GM12872 (cell line): Measurements from ENCODE around the gene ACAA2.

Experiments used
- TF ChIP-seq, protein P1 (sequence below): IDR thresholded peaks from 3 replicates; pipeline ENCODE4 v1.5.1; 2011; ENCODE audit warnings: low read depth, mild to moderate bottlenecking, low read length, moderate library complexity; ENCODE audit not compliant: insufficient read depth

Gene ACAA2

DNA sequence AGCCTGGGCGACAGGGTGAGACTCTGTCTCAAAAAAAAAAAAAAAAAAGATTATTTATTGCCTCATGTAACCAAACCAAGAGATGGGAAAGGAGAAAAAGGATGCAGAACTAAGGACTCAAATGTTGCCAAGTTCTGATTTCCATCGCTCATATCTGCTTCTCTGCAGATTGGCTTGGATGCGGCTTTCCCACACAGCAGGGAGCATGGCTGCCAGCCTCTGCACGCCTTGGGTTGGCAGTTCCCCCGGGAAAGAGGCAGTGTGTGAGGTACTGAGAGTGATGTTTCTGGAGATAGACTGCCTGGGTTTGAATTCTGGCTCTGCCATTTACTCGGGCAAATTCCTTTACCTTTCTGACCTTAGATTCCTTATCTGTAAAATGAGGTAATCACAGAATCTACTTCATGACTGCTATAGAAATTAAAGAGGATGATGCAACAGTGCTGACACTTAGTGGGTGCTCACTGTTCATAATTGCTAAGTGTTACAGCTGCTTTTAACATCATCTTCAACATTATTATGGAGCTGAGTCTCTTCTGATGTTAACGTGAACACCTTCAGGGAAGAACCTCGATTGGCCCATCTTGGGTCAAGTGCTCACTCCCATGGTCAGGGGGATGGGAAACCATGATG, 68.8 kb downstream of the ACAA2 start:
- TF ChIP-seq, protein P1, sequence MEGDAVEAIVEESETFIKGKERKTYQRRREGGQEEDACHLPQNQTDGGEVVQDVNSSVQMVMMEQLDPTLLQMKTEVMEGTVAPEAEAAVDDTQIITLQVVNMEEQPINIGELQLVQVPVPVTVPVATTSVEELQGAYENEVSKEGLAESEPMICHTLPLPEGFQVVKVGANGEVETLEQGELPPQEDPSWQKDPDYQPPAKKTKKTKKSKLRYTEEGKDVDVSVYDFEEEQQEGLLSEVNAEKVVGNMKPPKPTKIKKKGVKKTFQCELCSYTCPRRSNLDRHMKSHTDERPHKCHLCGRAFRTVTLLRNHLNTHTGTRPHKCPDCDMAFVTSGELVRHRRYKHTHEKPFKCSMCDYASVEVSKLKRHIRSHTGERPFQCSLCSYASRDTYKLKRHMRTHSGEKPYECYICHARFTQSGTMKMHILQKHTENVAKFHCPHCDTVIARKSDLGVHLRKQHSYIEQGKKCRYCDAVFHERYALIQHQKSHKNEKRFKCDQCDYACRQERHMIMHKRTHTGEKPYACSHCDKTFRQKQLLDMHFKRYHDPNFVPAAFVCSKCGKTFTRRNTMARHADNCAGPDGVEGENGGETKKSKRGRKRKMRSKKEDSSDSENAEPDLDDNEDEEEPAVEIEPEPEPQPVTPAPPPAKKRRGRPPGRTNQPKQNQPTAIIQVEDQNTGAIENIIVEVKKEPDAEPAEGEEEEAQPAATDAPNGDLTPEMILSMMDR: no peak

DNA sequence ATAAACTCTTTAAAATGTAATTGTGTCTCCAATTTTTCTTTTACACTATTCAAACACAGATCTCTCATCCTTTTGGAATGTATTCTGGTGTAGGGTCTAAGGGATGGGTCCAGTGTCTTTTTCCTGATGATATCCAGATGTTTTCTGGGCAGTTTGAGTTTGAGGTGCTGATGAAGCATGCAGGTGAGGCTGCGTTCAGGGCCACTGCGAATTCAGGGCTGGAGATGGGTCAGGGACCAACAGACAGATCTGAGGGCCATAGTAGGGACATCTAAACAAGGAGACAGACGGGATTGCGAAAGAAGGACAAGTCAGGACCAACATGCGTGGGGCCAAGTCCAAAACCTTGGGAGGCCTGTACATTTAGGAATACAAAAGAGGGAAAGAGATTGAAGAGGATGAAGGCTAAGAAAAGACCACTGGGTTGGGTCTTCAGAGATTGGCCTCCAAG, 70.2 kb downstream of the ACAA2 start:
- TF ChIP-seq, protein P1: no peak

DNA sequence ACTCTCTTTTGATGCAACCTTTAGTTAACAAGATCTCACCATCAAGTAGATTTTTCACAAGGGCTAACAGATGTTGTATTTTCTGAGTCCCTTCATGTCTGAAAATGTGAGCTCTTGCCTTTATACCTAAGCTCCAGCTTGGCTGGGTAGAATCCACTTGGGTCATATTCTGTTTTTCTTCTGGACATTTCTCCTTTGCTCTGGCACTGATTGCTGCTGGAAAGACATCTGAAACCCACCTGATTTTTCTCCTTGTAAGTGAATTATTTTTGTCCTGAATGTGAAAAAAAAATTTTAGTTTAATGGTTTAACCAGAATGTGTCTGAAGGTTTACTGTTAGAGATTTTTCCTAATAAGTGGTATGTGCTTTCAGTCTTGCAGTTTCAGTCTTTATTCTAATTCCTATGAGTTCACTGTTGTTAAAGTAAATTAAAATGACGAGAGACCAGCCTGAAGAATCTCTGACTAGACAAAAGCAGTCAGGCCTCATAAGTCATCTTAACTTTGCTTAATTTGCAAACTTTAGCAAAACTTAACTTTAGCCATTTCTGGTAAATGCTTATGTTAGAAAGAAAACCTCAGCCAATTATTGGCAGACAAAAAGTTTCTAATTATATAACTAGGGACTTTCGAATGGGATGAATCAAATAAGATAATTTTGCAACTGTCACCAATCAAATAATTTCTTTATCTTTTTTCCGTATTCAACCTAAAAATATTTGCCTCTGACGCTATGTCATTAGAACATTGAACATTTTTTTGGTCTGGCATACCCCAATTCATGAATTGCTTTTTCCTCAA, 70.8 kb downstream of the ACAA2 start:
- TF ChIP-seq, protein P1: no peak

DNA sequence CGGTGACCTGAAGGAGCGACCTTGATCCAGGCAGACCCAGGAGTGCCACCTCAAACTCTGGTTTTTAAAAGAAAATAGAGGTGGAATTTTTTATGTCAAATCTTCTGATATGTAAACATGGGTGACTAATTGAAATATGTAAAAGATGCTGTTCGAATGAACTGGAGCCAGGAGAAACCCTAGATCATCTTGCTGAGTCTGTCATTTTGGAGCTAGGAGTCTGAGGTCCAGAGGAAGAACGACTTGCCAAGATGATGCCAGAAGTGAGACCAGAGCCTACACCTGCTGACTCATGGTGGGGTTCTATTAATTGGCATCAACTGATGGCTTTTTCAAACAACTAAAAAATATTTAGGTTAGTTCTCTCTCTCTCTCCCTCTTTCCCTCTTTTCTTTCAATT, 74.1 kb downstream of the ACAA2 start:
- TF ChIP-seq, protein P1: no peak

DNA sequence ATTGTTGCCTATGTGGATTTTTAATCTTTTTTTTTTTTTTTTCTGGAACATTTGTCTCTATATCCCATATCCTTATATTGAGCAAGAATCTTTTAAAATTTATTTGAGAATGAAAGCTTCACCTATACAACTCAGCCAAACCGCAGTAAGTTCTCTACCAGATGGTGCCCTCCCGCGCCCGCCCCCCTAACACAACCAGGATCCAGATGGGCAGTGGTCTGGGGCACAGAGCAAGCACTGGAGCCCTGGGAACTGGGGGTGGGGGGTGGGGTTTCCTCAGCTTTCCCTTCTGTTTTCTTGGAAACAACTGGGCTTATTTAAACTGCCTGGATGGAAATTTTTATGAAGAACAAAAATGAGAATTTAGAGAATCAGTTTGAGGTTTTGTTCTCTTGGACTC, 74.6 kb downstream of the ACAA2 start:
- TF ChIP-seq, protein P1: no peak

DNA sequence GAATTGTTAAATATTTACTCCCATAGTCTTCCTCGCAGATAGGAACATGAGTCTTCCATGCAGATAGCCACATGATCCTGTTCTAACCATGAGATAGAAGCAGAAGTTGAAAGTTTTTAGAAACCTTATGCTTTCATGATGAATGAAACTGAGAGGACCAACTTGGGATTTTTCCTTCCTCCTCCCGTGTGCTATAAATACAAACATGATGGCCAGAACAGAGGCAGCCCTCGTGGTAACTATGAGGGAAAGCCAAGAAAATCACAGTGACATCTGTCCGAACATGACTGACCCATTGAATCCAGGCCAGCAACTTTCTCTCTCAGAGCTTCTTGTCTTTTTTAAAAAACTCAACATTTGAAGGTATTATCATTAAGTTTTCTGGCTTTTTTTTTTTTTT, 78.5 kb downstream of the ACAA2 start:
- TF ChIP-seq, protein P1: no peak

DNA sequence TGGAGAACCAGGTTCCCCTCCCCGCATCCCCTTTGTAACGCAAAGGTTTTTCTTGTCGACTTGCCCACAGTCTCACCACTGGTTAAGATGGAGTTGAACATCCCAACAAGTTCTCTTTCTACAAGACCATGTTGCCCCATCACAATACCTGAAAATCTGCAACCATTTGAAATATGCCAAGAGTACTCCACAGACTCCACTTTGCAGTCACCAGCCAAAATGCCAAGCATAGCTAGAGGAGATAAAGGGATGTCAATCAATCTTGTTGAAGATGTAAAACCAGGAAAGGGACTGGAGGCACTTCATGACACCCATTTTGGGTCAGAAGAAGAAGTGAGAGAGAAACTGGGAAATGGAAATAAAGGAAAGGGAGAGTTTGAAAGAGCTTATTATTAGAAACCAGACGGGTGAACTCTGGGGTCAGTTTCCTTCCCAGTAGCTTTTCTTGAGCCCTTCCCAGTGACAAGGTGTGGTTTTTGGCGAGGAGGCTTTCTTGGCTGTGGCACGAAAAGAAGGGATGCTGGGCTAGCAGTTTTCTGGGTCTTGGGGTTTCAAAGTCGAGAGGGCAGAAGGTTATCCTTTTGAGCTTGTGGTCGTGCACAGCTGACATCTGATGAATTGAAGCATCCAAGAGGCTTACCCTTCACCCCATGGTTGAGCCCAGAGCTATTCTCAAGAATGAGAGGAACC, 79.3 kb downstream of the ACAA2 start:
- TF ChIP-seq, protein P1: no peak
